Measurements from ENCODE around the gene NFIC. TPM values are rescaled to one million over a fixed set of nuclear protein-coding genes. Genes with fewer than 3 reads are reported as not detected.

The NFIC gene
- total RNA-seq, 1 donor: 79.5 TPM

DNA sequence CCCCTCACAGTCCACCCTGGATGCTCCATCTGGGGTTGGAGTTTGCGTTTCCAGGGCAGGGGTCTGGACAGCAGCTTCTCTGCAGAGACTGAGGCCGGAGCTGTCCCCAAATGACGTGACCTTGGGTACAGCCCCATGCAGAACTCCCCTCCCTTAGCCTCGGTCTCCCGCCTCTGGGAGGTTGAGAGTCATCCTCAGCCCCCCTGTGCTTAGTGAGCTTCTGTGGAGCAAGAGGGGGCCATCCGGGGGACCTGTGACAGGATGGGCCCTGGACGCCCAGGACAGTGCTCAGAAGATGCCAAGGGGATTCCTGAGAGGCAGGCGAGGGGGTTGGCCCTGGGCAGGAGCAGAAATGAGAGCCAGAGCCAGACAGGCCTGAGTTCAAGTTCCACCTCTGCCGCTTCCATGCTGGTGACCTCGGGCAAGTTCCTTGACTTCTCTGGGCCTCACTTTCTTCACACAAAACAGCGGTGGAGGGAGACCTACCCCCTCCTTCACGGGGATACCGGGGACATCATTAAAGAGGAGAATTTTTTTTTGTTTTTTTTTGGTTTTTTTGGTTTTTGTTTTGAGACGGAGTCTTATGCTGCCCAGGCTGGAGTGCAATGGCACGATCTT lies 93.7 kb downstream of the NFIC start:
- no peak for DNase-seq (ENCODE audit: low read depth)
- TF ChIP-seq, protein P1, sequence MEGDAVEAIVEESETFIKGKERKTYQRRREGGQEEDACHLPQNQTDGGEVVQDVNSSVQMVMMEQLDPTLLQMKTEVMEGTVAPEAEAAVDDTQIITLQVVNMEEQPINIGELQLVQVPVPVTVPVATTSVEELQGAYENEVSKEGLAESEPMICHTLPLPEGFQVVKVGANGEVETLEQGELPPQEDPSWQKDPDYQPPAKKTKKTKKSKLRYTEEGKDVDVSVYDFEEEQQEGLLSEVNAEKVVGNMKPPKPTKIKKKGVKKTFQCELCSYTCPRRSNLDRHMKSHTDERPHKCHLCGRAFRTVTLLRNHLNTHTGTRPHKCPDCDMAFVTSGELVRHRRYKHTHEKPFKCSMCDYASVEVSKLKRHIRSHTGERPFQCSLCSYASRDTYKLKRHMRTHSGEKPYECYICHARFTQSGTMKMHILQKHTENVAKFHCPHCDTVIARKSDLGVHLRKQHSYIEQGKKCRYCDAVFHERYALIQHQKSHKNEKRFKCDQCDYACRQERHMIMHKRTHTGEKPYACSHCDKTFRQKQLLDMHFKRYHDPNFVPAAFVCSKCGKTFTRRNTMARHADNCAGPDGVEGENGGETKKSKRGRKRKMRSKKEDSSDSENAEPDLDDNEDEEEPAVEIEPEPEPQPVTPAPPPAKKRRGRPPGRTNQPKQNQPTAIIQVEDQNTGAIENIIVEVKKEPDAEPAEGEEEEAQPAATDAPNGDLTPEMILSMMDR (IDR thresholded peaks at IDR 0.05; ENCODE audit: insufficient read depth, low read length): no peak
- H3K4me3 ChIP-seq (ENCODE audit: low read depth, low read length): no peak overlapping the region

DNA sequence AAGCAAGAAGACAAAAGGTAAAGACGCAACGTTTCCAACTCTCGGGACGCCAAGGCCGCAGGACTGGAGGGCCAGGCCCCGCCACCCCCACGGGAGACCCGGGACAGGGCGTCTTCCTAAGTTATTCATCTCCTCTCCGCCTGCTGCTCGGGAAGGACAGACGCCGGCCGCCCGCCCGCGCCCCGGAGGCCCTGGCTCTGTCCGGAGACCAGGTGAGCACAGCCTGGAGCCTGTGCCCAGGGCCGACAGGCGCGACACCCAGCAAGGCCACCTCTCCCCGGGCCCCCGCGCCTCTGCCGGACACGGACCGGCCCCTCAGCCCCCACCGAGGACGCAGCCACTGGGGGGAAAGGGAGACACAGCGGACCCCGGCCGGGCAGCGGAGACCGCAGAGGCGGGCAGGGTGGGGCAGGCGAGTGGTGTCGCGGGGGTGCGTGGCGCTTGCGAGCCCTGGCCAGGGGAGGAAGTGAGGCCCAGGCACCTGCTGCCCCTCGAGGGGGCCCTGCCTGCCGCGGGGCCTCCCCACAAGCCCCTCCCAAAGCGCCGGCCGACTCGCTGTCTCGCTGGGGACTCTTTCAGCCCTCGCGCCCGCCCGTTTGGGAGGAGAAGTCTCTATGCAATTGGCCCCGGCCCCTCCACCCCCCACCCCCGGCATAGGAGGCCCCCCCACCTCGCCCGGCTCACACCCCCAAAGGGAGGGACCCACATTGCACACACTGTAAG lies 96.8 kb downstream of the NFIC start:
- no peak overlapping the region for H3K4me3 ChIP-seq (ENCODE audit: low read depth, low read length)
- TF ChIP-seq, protein P1 (IDR thresholded peaks at IDR 0.05; ENCODE audit: insufficient read depth, low read length): no peak
- DNase-seq (ENCODE audit: low read depth): no peak

DNA sequence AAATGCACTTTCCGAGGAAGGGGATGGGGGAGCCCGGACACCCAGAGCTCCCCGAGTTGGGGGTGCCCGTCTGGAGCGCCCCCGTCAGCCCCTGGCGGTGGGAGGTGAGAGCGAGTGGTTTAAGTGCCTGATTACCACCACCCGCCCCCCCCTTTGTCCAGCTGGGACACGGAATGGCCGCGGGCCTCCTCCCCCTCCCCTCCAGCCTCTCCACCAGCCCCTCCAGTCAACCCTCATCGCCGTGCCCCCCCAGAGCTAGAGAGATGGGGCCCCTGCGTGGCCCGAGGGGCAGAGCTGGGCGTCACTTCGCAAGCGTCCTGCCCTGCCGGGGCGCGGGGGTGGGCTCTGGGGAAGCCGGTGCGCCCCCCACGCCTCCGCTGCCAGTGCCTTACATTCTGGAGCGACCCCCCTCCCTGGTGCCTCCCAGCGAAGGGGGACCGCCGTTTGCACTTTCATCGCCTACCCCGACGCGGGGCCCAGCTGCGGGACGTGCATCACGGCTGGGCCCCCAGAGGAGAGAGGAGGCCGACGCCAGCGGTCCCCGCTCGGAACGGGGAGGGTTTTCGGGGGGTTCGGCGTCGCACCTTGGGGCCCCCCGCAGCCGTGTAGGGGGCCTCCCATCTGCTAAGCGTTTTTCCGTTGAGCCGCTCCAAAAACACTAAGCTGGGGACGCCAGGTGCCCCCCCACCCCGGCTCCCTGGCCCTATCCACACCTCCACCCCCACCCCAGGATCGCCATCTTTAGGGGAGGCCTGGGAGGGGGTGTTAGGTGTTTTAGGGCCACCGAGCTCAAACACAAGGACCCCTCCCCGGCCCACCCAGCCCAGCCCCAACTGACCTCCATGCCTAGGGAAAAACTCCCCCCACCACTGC lies 97.6 kb downstream of the NFIC start:
- no peak for DNase-seq (ENCODE audit: low read depth)
- H3K4me3 ChIP-seq (ENCODE audit: low read depth, low read length): no peak overlapping the region
- TF ChIP-seq, protein P1 (IDR thresholded peaks at IDR 0.05; ENCODE audit: insufficient read depth, low read length): no peak

DNA sequence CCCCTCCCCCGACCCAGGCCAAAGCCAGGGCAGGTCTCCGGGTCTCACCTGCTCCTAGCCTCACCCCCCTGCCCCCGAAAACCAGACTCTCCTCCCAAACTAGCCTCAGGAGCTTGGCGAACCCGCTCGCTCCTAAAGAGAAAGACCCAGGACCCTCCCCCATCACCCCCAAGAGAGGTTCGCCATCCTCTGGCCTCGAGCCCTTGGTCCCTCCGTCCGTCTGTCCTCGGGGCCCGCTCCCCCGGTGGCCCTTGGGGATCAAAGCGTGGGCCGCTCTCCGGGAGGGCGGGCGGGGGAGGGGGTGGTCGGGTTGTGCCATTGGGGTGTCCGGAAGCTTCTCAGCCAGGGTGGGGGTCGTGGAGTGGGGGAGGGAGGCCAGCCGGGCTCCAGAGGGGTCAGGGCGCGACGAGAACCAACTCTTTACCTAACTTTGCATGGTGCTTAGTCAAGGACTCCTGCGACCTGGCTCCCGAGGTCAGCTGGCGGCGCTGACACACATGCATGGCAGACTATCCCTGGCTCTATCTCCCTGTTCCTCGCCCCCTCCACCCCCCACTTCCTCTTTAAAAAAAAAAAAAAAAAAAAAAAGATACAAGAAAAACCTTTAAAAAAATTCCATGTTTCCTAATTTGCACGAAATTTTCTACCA lies 98.3 kb downstream of the NFIC start:
- TF ChIP-seq, protein P1 (IDR thresholded peaks at IDR 0.05; ENCODE audit: insufficient read depth, low read length): no peak
- H3K4me3 ChIP-seq (ENCODE audit: low read depth, low read length): no peak overlapping the region
- no peak for DNase-seq (ENCODE audit: low read depth)

DNA sequence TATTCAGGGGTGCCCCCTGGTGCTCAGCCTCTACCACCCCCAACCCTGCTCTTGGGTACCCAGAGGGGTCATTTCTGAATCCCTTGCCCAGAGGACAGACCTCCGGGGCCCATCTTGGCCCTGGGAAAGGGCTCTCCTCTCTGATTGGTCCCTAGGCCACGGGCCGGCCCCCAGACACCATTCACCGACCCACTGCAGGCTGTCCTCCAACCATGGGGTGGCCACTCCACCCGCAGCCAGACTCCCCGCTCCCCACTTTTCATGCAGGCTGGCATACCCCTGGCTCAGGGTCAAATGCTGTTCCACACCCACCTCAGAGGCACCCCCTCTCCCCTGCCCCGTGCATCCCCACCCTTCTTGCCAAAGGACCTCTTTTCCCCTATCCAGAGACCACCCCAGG lies 99.2 kb downstream of the NFIC start:
- H3K4me3 ChIP-seq (ENCODE audit: low read depth, low read length): no peak overlapping the region
- TF ChIP-seq, protein P1 (IDR thresholded peaks at IDR 0.05; ENCODE audit: insufficient read depth, low read length): no peak
- no peak for DNase-seq (ENCODE audit: low read depth)

DNA sequence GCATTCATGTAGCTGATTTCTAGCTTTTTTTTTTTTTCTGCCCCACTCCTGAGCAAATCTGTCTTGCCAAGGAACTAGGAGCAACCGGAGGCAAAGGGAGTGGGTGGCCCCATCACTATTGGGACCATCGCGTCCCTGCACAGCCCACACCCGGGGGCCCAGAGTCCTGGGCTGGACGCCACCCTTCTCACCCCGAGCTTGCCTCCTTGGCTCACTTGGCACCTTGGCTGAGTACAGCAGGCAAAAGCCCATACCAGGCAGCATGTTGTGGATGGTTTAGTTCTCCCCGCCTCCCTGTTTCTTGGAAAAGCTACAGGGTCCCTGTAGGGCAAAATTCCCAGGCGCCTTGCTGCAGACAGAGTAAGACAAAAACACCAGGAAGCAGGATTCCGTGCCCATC lies 100.3 kb downstream of the NFIC start:
- H3K4me3 ChIP-seq (ENCODE audit: low read depth, low read length): no peak overlapping the region
- TF ChIP-seq, protein P1 (IDR thresholded peaks at IDR 0.05; ENCODE audit: insufficient read depth, low read length): no peak
- no peak for DNase-seq (ENCODE audit: low read depth)
